VCaP (cell line): ENCODE results near the gene LCMT1.

Experiments
- H3K27ac ChIP-seq: fragments of 450-650 bp; 2 replicates; pipeline ENCODE4 v1.5.1; 2017
- TF ChIP-seq, protein P1 (sequence below): fragments of 450-650 bp; conservative IDR thresholded peaks from 2 replicates; pipeline ENCODE4 v1.5.1; 2017; ENCODE audit warnings: mild to moderate bottlenecking, moderate library complexity

Gene LCMT1

DNA sequence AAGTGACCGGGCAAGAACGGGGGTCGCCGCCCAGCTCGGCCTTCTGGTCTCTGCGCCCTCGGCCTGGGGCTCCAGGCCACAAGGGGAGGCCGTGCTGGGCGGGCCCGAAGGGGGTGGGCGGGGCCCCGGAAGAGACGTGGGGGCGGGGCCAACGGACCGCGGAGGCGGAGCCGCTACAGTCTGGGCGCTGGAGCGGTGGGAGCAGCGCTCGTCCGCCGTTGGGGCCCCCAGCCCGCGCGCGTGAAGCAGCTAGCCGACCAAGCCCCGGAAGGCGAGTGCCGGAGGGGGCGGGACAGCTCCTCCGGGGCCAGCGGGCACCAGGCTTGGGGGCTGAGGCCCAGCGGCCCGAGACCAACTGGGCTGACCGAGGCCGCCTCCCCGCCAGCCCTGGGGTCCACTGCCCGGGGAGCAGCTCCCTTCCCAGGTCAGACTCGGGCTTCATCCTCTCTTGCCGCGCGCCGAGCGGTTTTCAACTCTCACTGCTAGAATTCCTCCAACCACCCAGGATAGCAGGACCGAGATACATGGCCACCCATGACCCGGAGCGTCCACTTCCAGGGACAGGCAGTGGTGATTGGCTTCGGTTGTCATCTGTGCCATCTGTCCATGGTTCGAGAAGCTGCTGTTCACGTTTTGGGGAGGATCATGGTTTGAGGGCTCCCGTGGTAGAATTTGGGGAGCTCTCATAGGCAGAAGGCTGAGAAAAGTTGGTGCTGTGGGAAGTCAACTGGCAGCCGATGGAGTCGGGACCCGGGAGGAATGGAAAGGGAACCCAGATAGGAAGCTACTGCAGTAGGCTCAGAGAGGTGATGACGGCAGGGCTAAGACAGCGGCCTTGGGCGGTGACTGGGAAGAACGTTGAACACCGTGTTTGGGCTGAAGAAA lies 44.6 kb upstream of the LCMT1 start:
- H3K27ac ChIP-seq: peak overlapping the region; percentile 43; the same call in 1 of the 2 replicates
- TF ChIP-seq, protein P1, sequence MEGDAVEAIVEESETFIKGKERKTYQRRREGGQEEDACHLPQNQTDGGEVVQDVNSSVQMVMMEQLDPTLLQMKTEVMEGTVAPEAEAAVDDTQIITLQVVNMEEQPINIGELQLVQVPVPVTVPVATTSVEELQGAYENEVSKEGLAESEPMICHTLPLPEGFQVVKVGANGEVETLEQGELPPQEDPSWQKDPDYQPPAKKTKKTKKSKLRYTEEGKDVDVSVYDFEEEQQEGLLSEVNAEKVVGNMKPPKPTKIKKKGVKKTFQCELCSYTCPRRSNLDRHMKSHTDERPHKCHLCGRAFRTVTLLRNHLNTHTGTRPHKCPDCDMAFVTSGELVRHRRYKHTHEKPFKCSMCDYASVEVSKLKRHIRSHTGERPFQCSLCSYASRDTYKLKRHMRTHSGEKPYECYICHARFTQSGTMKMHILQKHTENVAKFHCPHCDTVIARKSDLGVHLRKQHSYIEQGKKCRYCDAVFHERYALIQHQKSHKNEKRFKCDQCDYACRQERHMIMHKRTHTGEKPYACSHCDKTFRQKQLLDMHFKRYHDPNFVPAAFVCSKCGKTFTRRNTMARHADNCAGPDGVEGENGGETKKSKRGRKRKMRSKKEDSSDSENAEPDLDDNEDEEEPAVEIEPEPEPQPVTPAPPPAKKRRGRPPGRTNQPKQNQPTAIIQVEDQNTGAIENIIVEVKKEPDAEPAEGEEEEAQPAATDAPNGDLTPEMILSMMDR: no peak

DNA sequence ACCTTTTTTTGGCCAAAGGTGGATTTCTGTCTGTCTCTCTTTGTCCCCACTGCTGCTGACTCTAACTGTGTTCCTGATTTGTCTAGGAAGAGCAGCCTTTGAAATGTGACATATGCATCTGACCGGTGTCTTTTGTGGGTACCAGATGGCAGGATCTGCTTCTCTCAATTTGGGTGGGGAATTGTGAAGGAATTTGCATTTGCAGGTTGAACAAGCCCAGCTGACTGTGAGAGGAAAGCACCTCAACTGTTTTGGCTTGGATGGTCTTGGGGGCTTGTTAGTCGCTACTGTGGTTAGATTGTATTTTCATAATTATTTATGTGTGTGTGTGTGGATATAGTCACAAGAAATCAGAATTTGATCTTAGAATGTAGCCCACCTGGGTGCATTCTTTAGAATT lies 37.7 kb upstream of the LCMT1 start:
- TF ChIP-seq, protein P1: no peak
- H3K27ac ChIP-seq: no peak overlapping the region

DNA sequence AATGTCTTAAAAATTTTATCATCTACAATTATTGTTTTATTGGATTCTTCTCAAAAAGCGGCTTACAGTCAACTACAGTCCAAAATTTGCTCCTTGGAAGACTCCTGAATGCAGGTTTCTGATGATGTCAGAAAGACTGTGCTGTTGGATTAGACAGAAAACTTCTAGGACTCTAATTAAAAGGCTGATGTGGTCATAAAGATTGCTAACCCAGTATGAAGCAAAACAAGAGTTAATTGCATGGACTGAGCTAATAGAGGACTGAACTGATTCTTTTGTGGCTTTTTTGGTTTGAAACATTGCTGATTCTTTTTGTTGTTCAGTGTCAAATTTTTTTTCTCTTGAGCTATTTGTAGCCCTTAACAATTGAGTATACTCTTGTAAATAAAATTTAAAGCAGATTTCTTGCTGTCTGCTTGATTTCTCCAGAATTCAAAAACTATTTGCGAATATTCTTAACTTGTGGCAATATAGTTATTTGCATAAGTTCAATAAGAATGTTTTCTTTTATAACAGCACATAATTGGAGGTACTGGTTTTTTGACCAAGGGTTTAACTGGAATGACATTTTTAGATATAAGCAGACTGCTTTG lies 33.1 kb upstream of the LCMT1 start:
- H3K27ac ChIP-seq: no peak overlapping the region
- TF ChIP-seq, protein P1: no peak

DNA sequence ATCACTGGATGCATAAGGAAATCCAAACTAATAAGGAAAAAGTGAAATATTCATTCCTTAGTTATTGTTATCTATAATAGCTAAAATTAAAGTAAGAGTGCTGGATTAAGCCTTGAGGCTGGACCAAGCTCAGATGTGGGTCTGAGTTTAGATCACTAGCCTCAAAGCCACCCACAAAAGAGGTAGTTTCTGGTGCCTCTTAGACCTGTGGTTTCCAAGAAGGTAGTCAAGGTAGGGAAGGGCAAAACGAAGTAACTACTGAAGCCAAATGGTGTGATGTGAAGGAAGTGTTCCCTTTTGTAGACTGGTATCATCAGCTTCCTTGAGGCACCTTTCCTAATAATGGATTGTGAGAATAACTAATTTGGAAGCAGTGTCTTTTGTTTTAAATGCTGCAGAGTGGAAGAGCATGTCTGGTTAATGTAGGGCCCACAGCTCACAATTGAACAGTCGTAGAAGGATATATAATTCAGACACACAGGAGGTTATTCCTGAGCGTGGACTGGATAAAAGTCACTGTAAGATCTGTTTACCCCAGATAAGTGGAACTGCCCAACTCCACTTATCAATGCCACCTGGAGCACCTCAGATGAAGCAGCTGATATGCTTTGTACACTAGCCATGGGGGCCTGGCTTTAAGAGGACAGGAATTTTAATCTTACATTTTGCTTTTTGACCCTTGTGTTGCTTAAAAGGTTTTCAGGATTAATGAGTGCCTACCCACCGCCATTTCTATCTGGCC lies 31.7 kb upstream of the LCMT1 start:
- H3K27ac ChIP-seq: no peak overlapping the region
- TF ChIP-seq, protein P1: no peak

DNA sequence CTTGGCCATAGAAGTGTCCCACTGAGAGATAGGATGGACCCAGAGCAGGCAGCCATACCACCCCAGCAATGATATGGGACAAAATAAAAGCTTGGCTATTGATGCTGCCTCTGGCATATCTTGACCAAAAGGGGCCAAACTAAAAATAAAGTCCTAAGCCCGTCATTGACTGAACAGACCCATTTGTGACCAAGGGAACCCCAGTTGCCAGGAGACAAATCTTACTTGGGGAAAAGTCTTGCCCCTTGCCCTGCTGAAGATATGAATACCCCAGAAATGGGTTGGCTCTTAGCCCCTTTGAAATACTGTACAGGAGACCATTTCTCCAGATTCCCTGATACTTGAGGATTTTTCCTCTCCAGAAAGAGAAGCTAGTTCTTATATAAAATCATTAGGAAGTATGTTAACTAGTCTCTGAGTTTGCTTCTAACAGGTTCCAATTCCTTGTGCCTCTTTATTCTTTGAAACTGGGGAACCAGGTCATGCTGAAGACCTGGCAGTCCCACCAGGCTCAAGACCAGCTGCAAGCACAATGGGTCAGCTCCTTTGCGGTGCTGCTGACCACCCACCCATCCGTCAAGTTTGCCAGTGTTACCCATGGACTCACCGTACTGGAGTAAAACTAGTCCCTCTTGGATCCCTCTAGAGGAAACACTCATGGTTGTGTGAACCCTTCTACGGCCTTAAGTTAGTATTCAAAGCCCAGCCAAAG lies 31.0 kb upstream of the LCMT1 start:
- TF ChIP-seq, protein P1: no peak
- H3K27ac ChIP-seq: no peak overlapping the region

DNA sequence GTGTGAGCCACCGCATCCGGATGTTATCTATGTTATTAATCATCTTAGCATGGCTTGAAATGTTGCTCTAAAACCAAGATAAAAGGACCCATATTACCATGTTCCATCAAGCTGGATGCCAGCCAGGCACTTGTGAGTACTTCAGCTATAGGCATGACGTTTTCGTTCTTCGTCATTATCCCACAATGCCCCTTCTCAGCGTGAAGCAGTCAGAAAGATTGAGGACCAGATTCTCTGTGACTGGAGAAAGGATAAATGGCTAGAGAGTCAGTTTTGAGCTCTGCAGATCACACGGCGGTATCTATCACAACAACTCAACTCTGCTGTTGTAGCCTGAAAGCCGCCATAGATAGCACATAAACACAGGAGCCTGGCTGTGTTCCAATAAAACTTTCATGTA lies 29.8 kb upstream of the LCMT1 start:
- no peak overlapping the region for H3K27ac ChIP-seq
- TF ChIP-seq, protein P1: no peak
